ACC112 (cell line): Measurements from ENCODE around the gene SLC8A1.

Source experiments
- H2AFZ ChIP-seq: fragments of 200-600 bp; sonication (generic); one replicate; pipeline ENCODE4 v1.6.0; 2017; ENCODE audit warnings: antibody characterized with exemption, low read length; ENCODE audit not compliant: unreplicated experiment
- H3K27ac ChIP-seq: fragments of 200-600 bp; sonication (generic); 2 replicates; pipeline ENCODE4 v1.5.1; 2014; ENCODE audit warnings: low read depth, mild to moderate bottlenecking, antibody characterized with exemption, low read length, moderate library complexity
- H3K27me3 ChIP-seq: fragments of 200-600 bp; sonication (generic); 2 replicates; pipeline ENCODE4 v1.6.1; 2014; ENCODE audit warnings: mild to moderate bottlenecking, antibody characterized with exemption, low read length, moderate library complexity, mixed read lengths; ENCODE audit not compliant: insufficient read depth
- H3K36me3 ChIP-seq: fragments of 200-600 bp; sonication (generic); 2 replicates; pipeline ENCODE4 v1.6.1; 2016; ENCODE audit warnings: mild to moderate bottlenecking, antibody characterized with exemption, low read length, moderate library complexity, mixed read lengths; ENCODE audit not compliant: insufficient read depth
- H3K4me1 ChIP-seq: fragments of 200-600 bp; sonication (generic); one replicate; pipeline ENCODE4 v1.6.1; 2016; ENCODE audit warnings: low read length, mixed read lengths; ENCODE audit not compliant: insufficient read depth, unreplicated experiment, control insufficient read depth
- H3K4me3 ChIP-seq: fragments of 200-600 bp; sonication (generic); 2 replicates; pipeline ENCODE4 v1.5.1; 2014; ENCODE audit warnings: mild to moderate bottlenecking, low read depth, low read length
- H3K79me2 ChIP-seq: fragments of 200-600 bp; sonication (generic); one replicate; pipeline ENCODE4 v1.6.0; 2016; ENCODE audit warnings: low read length; ENCODE audit not compliant: control insufficient read depth, unreplicated experiment, insufficient read depth

Gene SLC8A1

GRCh38 chr2:40480596-40480995, 28.7 kb upstream of the SLC8A1 start:
- H3K27ac ChIP-seq = no peak overlapping the region
- no peaks in the 10 kb centered on the region for H3K79me2 ChIP-seq
- no peak overlapping the region for H2AFZ ChIP-seq
- H3K4me3 ChIP-seq = no peak overlapping the region
- H3K4me1 ChIP-seq = no peaks in the 10 kb centered on the region
- no peaks in the 10 kb centered on the region for H3K27me3 ChIP-seq
- no peaks in the 10 kb centered on the region for H3K36me3 ChIP-seq

GRCh38 chr2:40480073-40480472, 28.2 kb upstream of the SLC8A1 start:
- Histone ChIP-seq H3K36me3 (no peaks in the 10 kb centered on the region), H3K27me3 (no peaks in the 10 kb centered on the region), H3K79me2 (no peaks in the 10 kb centered on the region), H3K27ac (no peak overlapping the region), H3K4me1 (no peaks in the 10 kb centered on the region), H3K4me3 (no peak overlapping the region), H2AFZ (no peak overlapping the region)

DNA sequence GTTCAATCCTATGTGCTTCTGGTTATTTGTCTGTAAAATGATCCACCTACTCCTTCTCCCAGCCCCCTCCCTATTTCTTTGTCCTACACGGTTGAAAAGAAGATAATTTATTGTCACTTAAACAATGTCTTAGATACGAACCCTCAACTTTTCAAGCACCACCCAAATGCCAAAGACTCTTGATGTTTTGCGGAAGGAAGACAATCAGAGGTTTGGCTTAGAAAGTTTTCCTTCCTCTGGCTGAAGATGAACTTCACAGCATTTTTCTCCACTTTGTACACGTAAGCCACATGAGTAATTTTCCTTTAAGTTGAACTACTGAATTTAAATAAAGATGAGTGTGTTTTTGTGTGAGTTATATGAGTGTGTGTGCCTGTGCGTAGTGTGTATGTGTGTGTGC, 25.5 kb upstream of the SLC8A1 start:
- Histone ChIP-seq H3K36me3 (no peaks in the 10 kb centered on the region), H3K4me1 (no peaks in the 10 kb centered on the region), H2AFZ (peak overlapping the region; percentile 47), H3K27me3 (no peaks in the 10 kb centered on the region), H3K4me3 (no peak overlapping the region), H3K27ac (no peak overlapping the region), H3K79me2 (no peaks in the 10 kb centered on the region)

- Histone ChIP-seq H2AFZ (no peak overlapping the region), H3K79me2 (no peaks in the 10 kb centered on the region), H3K27me3 (no peaks in the 10 kb centered on the region), H3K27ac (no peak overlapping the region), H3K4me1 (no peaks in the 10 kb centered on the region), H3K36me3 (no peaks in the 10 kb centered on the region), H3K4me3 (no peak overlapping the region)
Observed at GRCh38 chr2:40476436-40476835, 24.5 kb upstream of the SLC8A1 start.

DNA sequence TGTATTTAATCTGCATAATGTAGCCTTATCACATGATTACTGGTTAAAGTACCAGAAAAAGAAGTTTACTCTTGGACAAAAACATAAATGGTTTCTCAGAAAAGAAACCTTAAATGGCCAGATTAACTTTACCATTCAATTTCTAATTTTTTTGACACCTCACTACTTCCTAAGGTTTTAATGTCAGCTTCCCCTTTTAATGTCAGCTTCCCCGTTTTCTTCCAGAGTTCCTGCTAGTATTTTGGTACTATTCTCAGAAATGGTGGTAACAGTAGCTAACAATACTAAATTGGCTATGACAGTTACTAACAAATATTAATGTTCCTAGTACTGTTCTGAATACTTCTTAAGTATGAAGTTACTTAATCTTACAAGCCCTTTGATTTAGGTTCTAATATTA, 22.4 kb upstream of the SLC8A1 start:
- no peaks in the 10 kb centered on the region for H3K27me3 ChIP-seq
- no peak overlapping the region for H3K4me3 ChIP-seq
- no peak overlapping the region for H2AFZ ChIP-seq
- no peaks in the 10 kb centered on the region for H3K36me3 ChIP-seq
- H3K79me2 ChIP-seq = no peaks in the 10 kb centered on the region
- H3K4me1 ChIP-seq = no peaks in the 10 kb centered on the region
- H3K27ac ChIP-seq = no peak overlapping the region

DNA sequence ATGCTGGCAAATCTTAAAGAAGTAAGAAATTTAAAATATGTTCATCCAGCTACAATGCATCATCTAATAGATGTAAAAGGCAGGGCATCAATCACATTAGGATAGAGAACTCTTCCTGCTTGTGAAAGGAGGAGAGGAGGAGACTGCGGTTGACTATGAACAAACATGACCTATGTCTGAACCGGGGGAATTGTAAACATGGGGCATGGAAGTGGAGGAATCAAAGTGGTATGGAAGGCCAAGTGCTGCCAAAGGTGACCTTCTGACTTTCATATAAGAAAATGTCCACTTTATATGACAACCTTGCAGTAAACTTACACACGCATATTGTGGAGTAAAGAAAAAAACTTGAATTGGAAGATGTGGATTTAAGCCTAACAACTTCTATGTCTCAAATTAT, 20.0 kb upstream of the SLC8A1 start:
- no peak overlapping the region for H3K27ac ChIP-seq
- no peaks in the 10 kb centered on the region for H3K36me3 ChIP-seq
- H3K27me3 ChIP-seq = no peaks in the 10 kb centered on the region
- H2AFZ ChIP-seq = no peak overlapping the region
- no peaks in the 10 kb centered on the region for H3K4me1 ChIP-seq
- H3K79me2 ChIP-seq = no peaks in the 10 kb centered on the region
- H3K4me3 ChIP-seq = no peak overlapping the region

DNA sequence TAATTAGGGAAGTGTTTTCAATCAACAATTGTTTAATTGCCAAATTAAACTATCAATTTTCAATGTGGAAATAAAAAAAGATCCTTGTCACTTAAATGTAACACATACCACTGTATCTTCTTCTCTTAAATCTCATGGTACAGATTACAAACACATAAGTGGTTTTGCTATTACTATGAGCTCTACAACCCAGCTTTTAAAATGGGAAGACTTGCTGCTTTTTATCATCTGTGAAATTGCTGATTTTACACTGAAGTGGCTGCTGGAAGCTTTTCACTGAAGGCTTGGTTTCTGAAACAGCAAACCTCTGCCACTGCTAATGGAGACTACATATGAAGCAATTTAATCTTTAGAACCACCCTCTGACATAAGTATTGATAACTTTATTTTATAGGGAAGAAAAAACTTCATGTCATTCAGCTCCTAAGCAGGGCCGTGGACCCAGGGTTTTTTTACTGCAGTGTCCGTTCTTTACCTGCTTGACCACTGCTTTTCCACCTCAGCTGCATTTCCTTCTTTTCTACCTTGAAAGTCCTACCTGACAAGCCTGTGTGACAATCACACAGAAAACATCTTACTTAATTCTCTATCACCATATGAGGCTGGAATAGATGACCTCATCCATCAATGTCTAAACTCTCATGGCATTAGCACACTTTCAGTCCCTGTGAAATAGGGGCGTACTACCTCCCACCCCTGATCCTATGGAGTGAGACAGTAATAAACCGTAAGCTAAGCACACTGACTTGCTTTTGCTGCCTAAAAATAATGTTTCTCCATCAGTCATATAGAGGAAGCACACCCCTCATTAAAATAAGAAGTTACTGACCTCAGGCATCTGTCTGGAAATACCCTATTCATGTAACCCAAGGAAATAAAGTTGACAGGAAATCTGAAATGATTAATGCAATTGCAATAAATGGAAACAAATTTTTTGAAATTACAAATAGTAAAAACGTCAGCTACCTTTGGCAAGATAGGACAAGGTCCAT, 19.2 kb upstream of the SLC8A1 start:
- Histone ChIP-seq H3K36me3 (no peaks in the 10 kb centered on the region), H2AFZ (no peak overlapping the region)

DNA sequence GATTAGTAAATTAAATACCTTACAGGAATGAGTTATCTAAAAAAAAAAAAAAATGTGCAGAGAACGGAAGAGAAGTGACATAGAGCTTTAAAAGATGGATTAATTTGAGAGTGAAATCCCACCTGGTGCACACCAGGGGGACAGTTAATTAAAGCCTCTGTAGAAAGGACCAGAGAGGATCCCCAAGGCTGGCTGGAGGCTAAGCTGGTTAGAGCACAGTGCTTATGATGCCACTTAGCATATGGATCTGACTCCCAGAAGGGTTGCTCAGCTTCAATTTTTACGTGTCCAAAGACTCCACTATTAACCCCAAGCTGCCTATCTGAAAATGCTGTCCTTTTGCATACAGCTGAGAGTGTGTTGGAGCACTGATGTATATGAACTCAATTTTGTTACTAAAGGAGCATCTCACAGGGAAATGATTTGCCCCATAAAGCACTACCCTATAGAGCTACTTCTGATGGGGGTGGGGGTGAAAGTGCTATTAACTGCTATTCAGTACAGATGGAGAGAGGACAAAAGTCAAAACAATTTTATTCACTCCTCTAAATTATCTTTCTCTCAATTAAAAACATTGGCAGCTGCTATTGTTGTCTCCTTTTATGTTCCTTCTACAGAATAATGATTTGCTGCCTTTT, 15.2 kb upstream of the SLC8A1 start:
- no peak overlapping the region for H2AFZ ChIP-seq
- no peaks in the 10 kb centered on the region for H3K79me2 ChIP-seq
- no peaks in the 10 kb centered on the region for H3K4me1 ChIP-seq
- H3K4me3 ChIP-seq = no peak overlapping the region
- no peaks in the 10 kb centered on the region for H3K27me3 ChIP-seq
- H3K27ac ChIP-seq = no peak overlapping the region
- no peaks in the 10 kb centered on the region for H3K36me3 ChIP-seq

More for the DNA sequence above, 19.2 kb upstream of the SLC8A1 start:
- no peak overlapping the region for H3K4me3 ChIP-seq
- H3K27me3 ChIP-seq = no peaks in the 10 kb centered on the region
- H3K27ac ChIP-seq = no peak overlapping the region
- H3K4me1 ChIP-seq = no peaks in the 10 kb centered on the region
- H3K79me2 ChIP-seq = no peaks in the 10 kb centered on the region

DNA sequence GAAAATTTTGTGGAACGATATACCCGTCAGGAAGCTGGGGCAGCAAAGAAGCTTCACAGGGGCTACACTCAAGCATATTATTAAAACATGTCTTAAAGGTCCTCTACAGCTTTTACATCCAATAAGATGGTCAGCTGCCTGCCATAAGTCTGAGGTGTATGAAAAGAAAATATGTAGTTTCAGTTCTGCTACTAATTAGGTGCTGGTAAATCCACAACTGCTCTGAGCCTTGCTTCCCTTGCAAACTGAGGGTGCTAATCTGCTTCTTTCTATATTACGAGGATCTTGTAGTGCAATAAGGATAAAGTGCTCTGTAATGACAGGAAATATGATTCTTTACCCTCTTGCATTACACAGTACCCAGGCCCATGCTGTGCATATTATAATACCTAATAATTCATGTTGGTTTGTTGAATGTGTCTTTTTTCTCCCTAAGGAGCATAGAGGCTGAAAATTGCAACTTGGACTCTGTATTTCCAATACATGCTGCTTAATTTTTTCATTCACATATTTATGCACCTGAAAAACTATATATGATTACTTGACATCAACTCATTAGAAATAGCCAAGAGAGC, 14.5 kb upstream of the SLC8A1 start:
- H3K36me3 ChIP-seq = no peaks in the 10 kb centered on the region
- no peak overlapping the region for H3K4me3 ChIP-seq
- H3K27me3 ChIP-seq = no peaks in the 10 kb centered on the region
- H3K4me1 ChIP-seq = no peaks in the 10 kb centered on the region
- no peak overlapping the region for H3K27ac ChIP-seq
- H2AFZ ChIP-seq = no peak overlapping the region
- no peaks in the 10 kb centered on the region for H3K79me2 ChIP-seq

- no peaks in the 10 kb centered on the region for H3K36me3 ChIP-seq
- H3K27ac ChIP-seq = no peak overlapping the region
- H3K27me3 ChIP-seq = no peaks in the 10 kb centered on the region
- no peak overlapping the region for H2AFZ ChIP-seq
- peaks cover 4% of the 10 kb centered on the region for H3K4me1 ChIP-seq
- H3K4me3 ChIP-seq = no peak overlapping the region
- no peaks in the 10 kb centered on the region for H3K79me2 ChIP-seq
Observed at GRCh38 chr2:40463112-40463511, 11.2 kb upstream of the SLC8A1 start.
